Heart left ventricle (tissue), 16 donors: Measurements from ENCODE around the gene RALGAPA1. TPM values are rescaled to one million over a fixed set of nuclear protein-coding genes. Genes with fewer than 3 reads are reported as not detected.
"Not testable (repeated sequence)": the region's sequence is repeated elsewhere in the genome, so short reads cannot be mapped to it uniquely, and the experiment has no call there.

Experiments used
- ATAC-seq, 4 donors: fragments of 200-7000 bp; cut with Tn5 transposase; one replicate each; pipeline ENCODE4 v1.9.1; 2020 to 2022; ENCODE audit warnings: moderate library complexity in 4 of 4, mild to moderate bottlenecking in 3 of 4, moderate number of reproducible peaks in 1 of 4
- DNase-seq, 5 donors: peaks; one replicate each; pipeline ENCODE4 v3.0.0-alpha.2; 2020
- H3K27ac ChIP-seq, 12 donors: fragments of 200-600 bp; sonication (generic) in 4 of 12; one replicate each; pipeline versions ENCODE4 v1.5.0 to v1.8.0; 2016 to 2022; ENCODE audit warnings: mild to moderate bottlenecking in 2 of 12
- H3K27me3 ChIP-seq, 9 donors: fragments of 200-600 bp; sonication (generic) in 2 of 9; one replicate each; pipeline versions ENCODE4 v1.5.1 to v1.8.0; 2016 to 2022; ENCODE audit warnings: mild to moderate bottlenecking in 3 of 9
- H3K36me3 ChIP-seq, 9 donors: fragments of 200-600 bp; sonication (generic) in 2 of 9; one replicate each; pipeline versions ENCODE4 v1.5.0 to v1.8.0; 2018 to 2022; ENCODE audit warnings: mild to moderate bottlenecking in 2 of 9
- H3K4me1 ChIP-seq, 12 donors: fragments of 200-600 bp; sonication (generic) in 4 of 12; one replicate each; pipeline versions ENCODE4 v1.5.0 to v1.8.0; 2016 to 2022; ENCODE audit warnings: mild to moderate bottlenecking in 3 of 12
- H3K4me3 ChIP-seq, 12 donors: fragments of 200-600 bp; sonication (generic) in 4 of 12; one replicate each; pipeline versions ENCODE4 v1.5.0 to v1.8.0; 2017 to 2022; ENCODE audit warnings: mild to moderate bottlenecking in 9 of 12, moderate library complexity in 4 of 12
- H3K9me3 ChIP-seq, 12 donors: fragments of 200-600 bp; sonication (generic) in 4 of 12; one replicate each; pipeline versions ENCODE4 v1.5.0 to v1.8.0; 2016 to 2022; ENCODE audit warnings: mild to moderate bottlenecking in 1 of 12
- POLR2A ChIP-seq, 2 donors: fragments of 450-650 bp; IDR thresholded peaks; one replicate each; pipeline ENCODE4 v1.6.1; 2017; ENCODE audit warnings: antibody characterized with exemption in 2 of 2, mild to moderate bottlenecking in 2 of 2, moderate library complexity in 2 of 2
- WGBS, 4 donors: extraction: QIAGEN DNeasy Blood & Tissue Kit in 2 of 4; methylation state at CpG; one replicate each; pipeline versions ENCODE4 v1.1.5 to v1.1.7; 2013 to 2018; 5-methylcytosine and 5-hydroxymethylcytosine counted together
- intact Hi-C, 10 donors: fragments of 100-400 bp; cut with DNase I; formaldehyde crosslinking; loops; one replicate each; pipeline versions ENCODE4 v1.11.1 to v1.14.2; 2022
- polyA plus RNA-seq, 2 donors: library from polyadenylated mRNA; stranded (reverse); fragments of 200-250 nt; gene quantifications; one replicate each; pipeline ENCODE4 v1.2.3, GENCODE V29; 2013
- total RNA-seq, 9 donors: library from RNA; depleted of rRNA in 2 of 9; stranded (reverse); fragments of >200 nt in 2 of 9; fragmentation: NEBNext Ultra II Directional in 3 of 9; extraction: Animal tissue kit (Norgen Biotek cat#: 25700) in 3 of 9; gene quantifications; one replicate each; pipeline versions ENCODE4 v1.1.0 to v1.2.4, GENCODE V29; 2016 to 2023
- TF ChIP-seq, protein P1 (sequence below), 12 donors: fragments of 200-600 bp; sonication (generic) in 4 of 12; IDR thresholded peaks; one replicate each; pipeline versions ENCODE4 v1.5.0 to v1.8.0; 2018 to 2022; ENCODE audit warnings: antibody characterized with exemption in 12 of 12, mild to moderate bottlenecking in 5 of 12
- donor health status: ischemic (EF 13 %, LVEDD 7.1; RV severe dilation, severe dysfunction).
- donor health status: healthy with polysubstance abuse.
- donor health status: DM: no; HTN: yes; CAD: no.
- donor health status: DM: no; HTN: no; CAD: no.
- donor health status: ischemic (EF 25% LVEDD 6.9; RV normal size, moderate dysfunction).
- donor health status: ischemic (EF 25% LVEDD 5.7; RV mildly dilated, moderate dysfunction).
- donor health status: healthy.
- donor health status: DM: yes; HTN: yes; CAD: no.
- donor health status: ischemic (EF 35%, LVEDD 5.7; RV mildly dilated, moderate dysfunction).
- donor health status: nonischemic (EF 11% LVEDD 7.7; RV severe dilation, severe dysfunction).
- donor health status: DM: yes; HTN: yes; CAD: no.
- donor health status: PGD.
- donor health status: ischemic (EF 29% LVEDD 5.4; RV normal size, mild dysfunction).
- donor health status: nonischemic (EF 23%, LVEDD 6.1; RV moderate dilation, normal function).

Gene RALGAPA1
- total and polyA plus RNA-seq, 11 donors, result 9.9 to 43.0 (median 27.8) TPM

DNA sequence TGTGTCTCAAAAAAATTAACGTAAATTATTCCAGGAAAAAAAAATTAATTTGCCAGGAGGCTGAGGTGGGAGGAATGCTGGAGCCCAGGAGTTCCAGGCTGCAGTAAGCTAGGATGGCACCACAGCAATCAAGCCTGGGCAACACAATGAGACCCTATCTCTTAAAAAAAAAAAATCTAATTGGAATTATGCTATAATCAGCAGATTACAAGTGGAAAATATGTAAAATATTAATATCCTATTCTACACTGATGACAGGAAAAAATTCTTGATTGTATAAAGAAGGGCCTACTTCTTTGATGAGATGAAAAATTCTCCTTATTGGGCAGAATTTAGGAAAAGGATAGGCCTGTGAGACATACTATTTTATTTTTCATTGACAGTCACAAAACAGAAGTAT lies 114.0 kb downstream of the RALGAPA1 start:
- no peaks in the 10 kb centered on the region for H3K4me1 ChIP-seq
- TF ChIP-seq, protein P1, sequence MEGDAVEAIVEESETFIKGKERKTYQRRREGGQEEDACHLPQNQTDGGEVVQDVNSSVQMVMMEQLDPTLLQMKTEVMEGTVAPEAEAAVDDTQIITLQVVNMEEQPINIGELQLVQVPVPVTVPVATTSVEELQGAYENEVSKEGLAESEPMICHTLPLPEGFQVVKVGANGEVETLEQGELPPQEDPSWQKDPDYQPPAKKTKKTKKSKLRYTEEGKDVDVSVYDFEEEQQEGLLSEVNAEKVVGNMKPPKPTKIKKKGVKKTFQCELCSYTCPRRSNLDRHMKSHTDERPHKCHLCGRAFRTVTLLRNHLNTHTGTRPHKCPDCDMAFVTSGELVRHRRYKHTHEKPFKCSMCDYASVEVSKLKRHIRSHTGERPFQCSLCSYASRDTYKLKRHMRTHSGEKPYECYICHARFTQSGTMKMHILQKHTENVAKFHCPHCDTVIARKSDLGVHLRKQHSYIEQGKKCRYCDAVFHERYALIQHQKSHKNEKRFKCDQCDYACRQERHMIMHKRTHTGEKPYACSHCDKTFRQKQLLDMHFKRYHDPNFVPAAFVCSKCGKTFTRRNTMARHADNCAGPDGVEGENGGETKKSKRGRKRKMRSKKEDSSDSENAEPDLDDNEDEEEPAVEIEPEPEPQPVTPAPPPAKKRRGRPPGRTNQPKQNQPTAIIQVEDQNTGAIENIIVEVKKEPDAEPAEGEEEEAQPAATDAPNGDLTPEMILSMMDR (IDR thresholded peaks at IDR 0.05), result no peak
- no peak for TF ChIP-seq POLR2A (IDR thresholded peaks at IDR 0.05)
- WGBS, 4 donors, result 49 to 96% (median 72%) methylated on average over 1 of the region's 1 CpG
- no peaks in the 10 kb centered on the region for H3K27me3 ChIP-seq
- no peak overlapping the region for H3K4me3 ChIP-seq
- H3K36me3 ChIP-seq, result peaks cover 0 to 3% (median 0%) of the 10 kb centered on the region in 9 donors
- H3K27ac ChIP-seq, result no peak overlapping the region
- no peaks in the 10 kb centered on the region for H3K9me3 ChIP-seq
- ATAC-seq, result no peak
- DNase-seq, result no peak
- intact Hi-C loops, result loop anchor here in 1 of 10 donors (10.0 kb wide), 1 partner anchor 120 kb away; no protein-coding TSS in a partner anchor

DNA sequence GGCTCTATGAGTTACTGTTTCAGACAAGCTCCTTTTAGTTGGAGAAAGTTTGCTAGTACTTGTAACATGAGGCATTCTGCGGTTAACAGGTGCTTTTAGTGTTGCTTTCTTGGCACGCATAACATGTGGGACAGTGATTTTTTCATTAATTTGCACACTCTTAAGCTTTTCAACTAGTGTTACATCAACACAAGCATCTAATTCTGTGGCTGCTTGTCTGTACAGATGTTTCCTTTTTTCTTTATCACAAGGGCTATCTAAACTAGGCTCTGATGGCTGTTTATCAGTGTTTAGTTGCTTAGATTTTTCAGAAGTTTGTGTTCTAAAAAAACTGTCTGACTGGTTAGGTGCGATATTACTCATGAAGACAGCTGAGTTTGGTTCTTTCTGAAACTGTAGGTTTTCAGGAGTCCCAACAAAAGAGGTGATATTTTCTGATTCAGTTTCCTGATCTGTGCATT lies 120.1 kb downstream of the RALGAPA1 start:
- intact Hi-C loops, result loop anchor here in 1 of 10 donors (10.0 kb wide), 1 partner anchor 544 kb away; no protein-coding TSS in a partner anchor
- 90 to 92% (median 91%) methylated on average over 3 of the region's 3 CpGs for WGBS, 4 donors
- H3K4me3 ChIP-seq, result no peak overlapping the region

DNA sequence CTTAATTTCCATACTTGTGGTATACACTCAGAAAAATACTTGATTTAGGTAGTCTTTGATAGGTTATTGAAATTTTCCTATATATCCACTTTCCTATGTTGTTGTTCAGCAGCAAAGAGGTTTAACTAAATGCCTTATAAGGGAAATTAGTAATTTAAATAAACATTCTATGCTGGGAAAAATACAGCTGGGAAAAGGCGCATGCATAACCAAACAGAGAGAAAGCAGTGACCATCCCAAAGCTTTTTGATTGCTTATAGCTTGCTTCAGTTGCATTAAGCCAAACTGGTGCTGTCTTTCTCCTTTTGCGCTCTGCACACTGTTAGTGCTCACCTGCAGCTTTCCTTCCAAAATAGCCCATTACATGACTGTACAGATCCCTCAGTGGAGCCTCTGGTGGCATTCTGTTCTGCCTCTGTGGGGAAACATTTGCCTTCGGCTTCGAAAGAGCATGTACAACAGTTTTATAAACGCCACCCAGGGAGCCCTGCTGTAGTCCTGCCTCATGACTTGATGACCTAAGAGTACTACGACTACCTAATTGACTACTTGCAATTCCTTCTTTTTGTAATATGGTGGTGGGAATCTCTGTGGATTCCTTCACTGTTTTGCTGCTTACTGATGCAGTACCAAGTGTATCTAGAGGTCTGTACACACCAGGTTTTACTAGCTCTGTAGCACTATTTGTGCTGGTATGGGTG lies 120.8 kb downstream of the RALGAPA1 start:
- no peak for TF ChIP-seq POLR2A (IDR thresholded peaks at IDR 0.05)
- TF ChIP-seq, protein P1 (IDR thresholded peaks at IDR 0.05), result no peak
- 90 to 95% (median 94%) methylated on average over 5 to 6 of the region's 6 CpGs for WGBS, 4 donors
- ATAC-seq, result no peak

More for the DNA sequence above, 120.1 kb downstream of the RALGAPA1 start:
- Histone ChIP-seq H3K27me3 (no peaks in the 10 kb centered on the region), H3K4me1 (no peaks in the 10 kb centered on the region), H3K9me3 (no peaks in the 10 kb centered on the region), H3K27ac (no peak overlapping the region), H3K36me3 (peaks cover 0 to 54% (median 30%) of the 10 kb centered on the region in 9 donors)
- no peak for DNase-seq
- no peak for ATAC-seq
- TF ChIP-seq, protein P1 (IDR thresholded peaks at IDR 0.05), result no peak
- TF ChIP-seq POLR2A (IDR thresholded peaks at IDR 0.05), result no peak

DNA sequence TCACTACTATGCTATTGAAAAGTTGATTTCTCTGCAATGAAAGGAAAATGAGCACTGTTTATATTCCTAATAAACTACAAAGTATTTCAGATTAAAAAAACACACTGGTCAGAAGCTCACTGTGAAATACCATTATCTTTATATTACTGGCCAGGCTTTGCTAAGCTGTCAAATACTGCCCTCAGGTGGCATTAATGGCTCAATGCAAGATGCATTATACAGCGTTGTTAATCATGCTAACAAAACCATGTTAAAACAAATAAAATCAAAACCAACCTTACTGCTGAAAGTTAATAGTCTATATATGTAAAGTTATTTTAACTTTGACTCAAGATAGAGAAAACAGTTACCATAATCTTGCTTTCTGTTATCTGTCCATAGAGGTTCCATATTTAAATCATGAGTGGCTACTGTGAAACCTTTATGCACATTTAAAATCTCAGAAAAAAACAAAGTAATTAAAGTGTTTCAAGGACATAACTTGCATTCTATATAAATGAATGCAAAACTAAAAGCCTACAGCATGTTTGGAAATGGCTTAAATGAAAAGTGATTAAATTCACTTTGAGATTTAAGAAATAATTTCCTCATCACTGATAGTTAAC lies 121.7 kb downstream of the RALGAPA1 start:
- Histone ChIP-seq H3K36me3 (peaks cover 0 to 70% (median 43%) of the 10 kb centered on the region in 9 donors), H3K9me3 (no peaks in the 10 kb centered on the region), H3K27ac (no peak overlapping the region), H3K27me3 (no peaks in the 10 kb centered on the region), H3K4me3 (no peak overlapping the region), H3K4me1 (no peaks in the 10 kb centered on the region)
- 4 to 13% (median 7%) methylated on average over 1 of the region's 1 CpG for WGBS, 4 donors
- ATAC-seq, result peak in 2 of 4 donors; percentile 62 to 63
- no peak for DNase-seq
- no peak for TF ChIP-seq POLR2A (IDR thresholded peaks at IDR 0.05)
- TF ChIP-seq, protein P1 (IDR thresholded peaks at IDR 0.05), result peak; percentile 52 to 82 (median 69)
- intact Hi-C loops, result loop anchor here in 1 of 10 donors (10.0 kb wide), 1 partner anchor 543 kb away; no protein-coding TSS in a partner anchor

More for the DNA sequence above, 120.8 kb downstream of the RALGAPA1 start:
- H3K4me1 ChIP-seq, result no peaks in the 10 kb centered on the region
- H3K36me3 ChIP-seq, result peaks cover 0 to 61% (median 34%) of the 10 kb centered on the region in 9 donors
- intact Hi-C loops, result loop anchor here in 1 of 10 donors (10.0 kb wide), 1 partner anchor 543 kb away; no protein-coding TSS in a partner anchor
- H3K27me3 ChIP-seq, result no peaks in the 10 kb centered on the region
- DNase-seq, result no peak
- no peak overlapping the region for H3K27ac ChIP-seq
- H3K9me3 ChIP-seq, result no peaks in the 10 kb centered on the region
- no peak overlapping the region for H3K4me3 ChIP-seq

DNA sequence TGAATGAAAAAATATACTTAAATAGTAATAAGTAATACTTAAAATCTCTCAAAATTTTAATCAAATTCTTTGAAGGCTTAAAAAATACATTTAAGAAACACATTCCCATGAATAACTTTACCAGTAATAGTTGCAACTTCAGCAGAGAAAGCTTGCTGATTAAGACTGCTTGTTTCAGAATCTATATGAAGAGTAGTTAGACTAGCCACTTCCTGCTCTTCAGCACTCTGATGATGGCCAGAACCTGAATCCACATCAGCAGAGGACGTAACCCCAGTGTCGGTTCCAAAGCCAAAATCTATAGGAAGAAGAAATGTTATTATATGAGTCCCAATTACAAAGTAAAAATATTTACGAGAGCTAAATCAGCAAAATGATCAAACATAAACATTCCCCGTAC lies 125.4 kb downstream of the RALGAPA1 start:
- H3K27ac ChIP-seq, H3K4me1 ChIP-seq, ATAC-seq, H3K9me3 ChIP-seq, H3K27me3 ChIP-seq, DNase-seq, H3K4me3 ChIP-seq: not testable (repeated sequence)
- peaks cover 0 to 86% (median 48%) of the 10 kb centered on the region in 9 donors for H3K36me3 ChIP-seq
- 90 to 91% (median 90%) methylated on average over 4 of the region's 4 CpGs for WGBS, 4 donors
- intact Hi-C loops, result loop anchor here in 1 of 10 donors (10.0 kb wide), 1 partner anchor 539 kb away; no protein-coding TSS in a partner anchor
